Erythroblast (primary cell): ENCODE results near the gene COQ4.

Source experiments
- GATA1 ChIP-seq: IDR thresholded peaks from 2 replicates; pipeline ENCODE4 v1.6.1; 2011; ENCODE audit warnings: low read depth, mild to moderate bottlenecking, control low read depth, low read length, moderate library complexity
- POLR2A ChIP-seq: IDR thresholded peaks from 2 replicates; pipeline ENCODE4 v1.6.1; 2011; ENCODE audit warnings: mild to moderate bottlenecking, low read length

GRCh38 chr9:128343855-128344254 lies 21.2 kb downstream of the COQ4 start:
- TF ChIP-seq POLR2A (no peak), GATA1 (no peak)
